ENCODE measurements around the gene TEAD3.

Gene TEAD3

GRCh38 chr6:35474131-35474941 is 22.5 kb downstream of the TEAD3 start:
- DNase-seq: no peak

DNA sequence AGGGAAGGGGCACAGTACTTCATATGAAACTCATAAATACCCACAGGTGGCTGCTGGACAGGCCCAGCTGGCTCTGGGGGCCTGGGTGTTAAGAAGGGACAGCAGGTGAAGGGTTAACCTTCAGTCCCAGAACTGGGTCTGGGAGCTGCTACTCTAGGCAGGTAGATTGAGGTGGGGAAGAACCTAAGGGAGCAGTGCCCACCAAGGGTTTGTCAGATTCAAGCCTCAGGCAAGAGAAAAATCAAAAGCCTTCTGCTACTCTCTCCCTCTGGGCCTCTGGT is 23.1 kb downstream of the TEAD3 start:
- DNase-seq: no peak

DNA sequence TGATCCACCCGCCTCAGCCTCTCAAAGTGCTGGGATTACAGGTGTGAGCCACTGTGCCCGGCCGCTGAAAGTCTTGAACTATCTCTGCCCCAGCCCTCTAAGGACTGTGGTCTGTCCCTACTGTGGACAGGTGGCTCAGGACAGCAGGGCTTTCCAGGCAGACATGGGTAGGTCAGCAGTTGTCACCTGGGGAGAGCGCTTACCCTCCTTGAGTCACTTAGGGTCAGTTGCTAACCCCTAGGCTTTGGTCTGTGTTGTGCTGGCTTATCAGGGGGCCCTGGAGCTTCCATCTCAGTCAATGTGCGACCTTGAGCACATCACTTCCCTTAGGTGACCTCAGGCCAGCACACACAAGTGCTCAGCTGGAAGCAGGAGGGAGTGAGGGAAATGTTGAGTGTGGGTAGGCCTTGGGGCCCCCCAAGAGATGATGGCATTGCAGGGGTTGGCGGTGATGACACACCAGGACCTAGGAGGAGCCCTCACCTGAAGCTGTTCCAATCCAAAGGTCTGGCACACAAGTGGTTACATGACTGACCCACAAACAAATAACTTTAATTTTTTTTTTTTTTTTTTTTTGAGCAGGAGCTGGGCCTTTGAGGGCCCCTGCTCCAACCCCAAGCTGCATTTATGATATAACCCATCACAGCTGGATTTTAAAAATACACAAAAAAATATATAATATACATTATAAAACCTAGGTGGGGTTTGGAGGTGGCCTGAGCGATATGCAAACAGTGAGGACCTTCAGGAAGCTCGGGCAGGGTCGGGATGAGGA is 23.6 kb downstream of the TEAD3 start:
- DNase-seq: no peak

GRCh38 chr6:35471836-35472345 is 25.0 kb downstream of the TEAD3 start:
- DNase-seq: no peak

GRCh38 chr6:35470663-35471120 is 26.2 kb downstream of the TEAD3 start:
- DNase-seq: no peak

GRCh38 chr6:35469751-35470662 is 26.9 kb downstream of the TEAD3 start:
- DNase-seq: no peak

- DNase-seq: no peak
Observed at GRCh38 chr6:35468980-35469750, 27.7 kb downstream of the TEAD3 start.

DNA sequence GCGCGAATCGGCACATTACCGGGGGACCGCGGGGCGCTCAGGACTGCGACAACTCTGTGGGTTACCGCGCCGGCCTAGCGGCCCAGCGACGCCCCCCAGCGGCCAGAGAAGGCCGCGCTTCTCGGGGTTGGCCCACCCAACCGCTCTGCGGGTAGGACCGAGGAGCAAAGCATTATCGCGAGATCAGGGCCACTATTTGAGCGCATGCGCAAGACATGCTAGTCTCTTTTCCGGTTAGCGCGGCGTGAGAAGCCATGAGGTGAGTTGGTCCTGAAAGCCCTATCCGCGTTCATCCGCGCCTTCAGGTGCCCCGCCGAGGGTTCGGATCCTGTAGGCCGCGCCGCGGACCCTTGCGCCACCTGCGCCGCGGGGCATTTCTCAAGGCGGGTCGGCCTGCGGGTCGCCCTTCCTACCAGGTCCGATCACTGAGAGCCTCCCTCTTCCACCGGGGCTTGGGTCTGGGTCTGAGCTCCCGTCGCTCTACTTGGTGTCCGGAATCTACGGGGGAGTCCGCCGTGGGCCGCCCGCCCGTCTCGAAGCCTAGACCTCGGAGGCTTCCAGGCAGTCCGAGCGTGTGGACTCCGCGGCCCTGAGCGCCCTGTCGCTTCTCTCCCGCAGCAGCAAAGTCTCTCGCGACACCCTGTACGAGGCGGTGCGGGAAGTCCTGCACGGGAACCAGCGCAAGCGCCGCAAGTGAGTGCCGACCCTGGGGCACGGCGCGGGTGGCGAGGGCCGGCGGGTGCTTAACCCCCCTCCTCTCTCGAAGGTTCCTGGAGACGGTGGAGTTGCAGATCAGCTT is 28.5 kb downstream of the TEAD3 start, which contains the start of gene RPL10A:
Gene RPL10A, plus strand, starts transcription at position 221 of the 799 bp plus-strand sequence. Its CDS starts 34 bp downstream, at position 255.
- DNase-seq: peak; percentile 89 to 93 (median 92)

- DNase-seq: no peak
Observed at GRCh38 chr6:35465646-35466045, 31.2 kb downstream of the TEAD3 start.

DNA sequence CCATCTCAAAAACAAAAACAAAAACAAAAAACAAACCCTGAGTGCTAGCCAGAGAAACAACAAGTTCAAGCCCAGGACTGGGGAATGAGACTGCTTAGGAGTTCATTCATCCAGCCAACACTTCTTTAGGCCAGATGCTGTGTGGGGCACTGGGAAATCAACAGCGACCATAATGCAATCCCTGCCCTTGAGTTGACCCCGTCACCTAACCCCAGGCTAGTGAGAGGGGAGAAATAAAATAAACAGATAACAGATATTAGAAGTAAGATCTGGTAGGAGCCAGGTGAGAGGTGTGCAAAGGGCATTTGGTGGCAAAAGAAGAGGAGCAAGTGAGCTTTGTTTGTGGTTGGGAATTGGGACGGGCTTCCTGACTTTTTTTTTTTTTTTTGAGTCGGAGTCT is 33.6 kb downstream of the TEAD3 start:
- no peak for DNase-seq

DNA sequence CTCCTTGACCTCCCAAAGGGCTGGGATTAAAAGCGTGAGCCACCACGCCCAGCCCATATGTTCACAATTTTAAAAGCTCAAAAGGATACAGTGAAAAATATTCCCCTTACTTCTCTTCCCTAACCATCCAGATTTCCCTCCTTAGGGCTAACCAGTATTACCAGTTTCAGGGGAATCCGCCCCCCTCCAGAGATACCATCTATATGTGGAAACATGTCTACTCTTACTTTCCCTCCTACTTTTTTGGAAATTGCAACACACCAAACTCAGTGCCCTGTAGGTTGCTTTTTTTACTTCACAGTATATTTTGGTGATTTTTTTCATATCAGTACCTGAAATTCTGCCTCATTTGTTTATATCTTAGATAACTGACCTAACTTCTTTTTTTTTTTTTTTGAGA is 35.6 kb downstream of the TEAD3 start:
- no peak for DNase-seq

DNA sequence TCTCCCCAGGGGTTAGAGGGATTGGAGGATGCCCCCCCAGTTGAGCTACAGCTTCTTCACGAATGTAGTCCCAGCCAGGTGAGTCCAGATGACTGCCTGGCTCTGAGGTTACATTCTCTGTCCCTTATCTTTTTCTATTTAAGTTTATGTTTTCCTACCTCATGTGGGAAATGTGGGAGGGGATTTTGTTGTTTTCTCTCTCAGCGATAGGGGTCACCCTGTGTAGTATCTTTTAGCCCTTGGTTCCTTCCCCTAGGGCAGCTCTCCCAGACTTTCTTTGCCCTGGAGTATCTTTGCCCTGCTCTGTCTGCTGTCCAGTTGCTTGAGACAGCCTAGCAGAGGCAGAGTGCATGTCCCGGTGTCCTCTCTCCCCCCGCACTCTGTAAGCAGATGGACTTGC is 39.0 kb downstream of the TEAD3 start:
- no peak for DNase-seq

- no peak for DNase-seq
Observed at GRCh38 chr6:35454391-35455110, 42.3 kb downstream of the TEAD3 start.

DNA sequence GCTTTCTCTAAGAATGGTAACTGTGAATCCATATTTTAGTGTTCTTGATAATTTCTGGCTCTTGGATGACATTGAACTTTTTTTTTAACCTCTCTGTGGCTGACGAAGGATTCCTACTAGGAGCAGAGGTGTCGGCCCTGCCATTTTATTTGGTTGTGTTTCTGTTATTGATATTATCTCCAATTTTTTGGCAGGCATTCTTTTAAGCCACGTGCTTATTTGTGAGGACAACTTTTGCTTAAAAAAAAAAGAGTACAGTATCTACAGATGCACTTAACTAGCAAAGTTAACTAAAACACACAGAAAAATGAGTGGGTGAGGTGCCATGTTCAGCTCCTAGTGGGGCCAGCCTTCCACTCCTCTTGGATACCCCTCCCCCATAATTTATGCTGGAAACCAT is 43.6 kb downstream of the TEAD3 start:
- no peak for DNase-seq

DNA sequence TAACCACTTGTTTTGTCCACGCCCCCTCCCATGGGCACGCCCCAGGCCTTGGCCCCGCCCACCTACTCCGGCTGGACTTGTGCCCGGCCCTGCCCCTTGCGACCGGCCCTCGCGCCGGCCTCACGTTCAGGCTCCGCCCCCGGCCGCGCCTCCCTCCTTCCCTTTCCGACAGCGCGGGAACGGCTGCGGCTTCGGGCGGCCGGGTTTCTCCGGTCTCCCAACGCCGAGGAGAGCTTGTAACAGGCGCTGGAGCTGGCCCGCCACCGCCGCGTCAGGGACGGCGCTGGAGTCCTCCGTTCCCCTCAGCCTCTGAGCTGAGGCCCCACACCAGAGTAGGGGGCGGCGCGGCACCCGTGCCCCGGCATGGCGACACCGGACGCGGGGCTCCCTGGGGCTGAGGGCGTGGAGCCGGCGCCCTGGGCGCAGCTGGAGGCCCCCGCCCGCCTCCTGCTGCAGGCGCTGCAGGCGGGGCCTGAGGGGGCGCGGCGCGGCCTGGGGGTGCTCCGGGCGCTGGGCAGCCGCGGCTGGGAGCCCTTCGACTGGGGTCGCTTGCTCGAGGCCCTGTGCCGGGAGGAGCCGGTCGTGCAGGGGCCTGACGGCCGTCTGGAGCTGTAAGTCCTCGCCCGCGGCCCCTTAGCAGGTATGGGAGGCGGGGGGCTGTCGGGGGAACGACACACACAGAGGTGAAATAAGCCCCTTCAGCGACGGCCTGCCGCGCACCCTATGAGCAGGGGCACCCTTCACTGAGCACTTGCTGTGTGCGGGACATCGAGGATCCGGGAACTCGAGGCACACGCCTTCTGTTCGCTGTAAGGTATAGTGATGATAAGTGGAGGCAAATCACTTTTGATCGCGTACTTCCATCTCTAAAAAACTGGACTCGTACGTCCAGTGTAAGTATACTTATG is 44.4 kb downstream of the TEAD3 start, which contains the start of gene FANCE:
Gene FANCE, plus strand, starts transcription at position 156 of the 908 bp plus-strand sequence. Its CDS starts 208 bp downstream, at position 364.
- peak; percentile 59 to 90 (median 72) for DNase-seq

DNA sequence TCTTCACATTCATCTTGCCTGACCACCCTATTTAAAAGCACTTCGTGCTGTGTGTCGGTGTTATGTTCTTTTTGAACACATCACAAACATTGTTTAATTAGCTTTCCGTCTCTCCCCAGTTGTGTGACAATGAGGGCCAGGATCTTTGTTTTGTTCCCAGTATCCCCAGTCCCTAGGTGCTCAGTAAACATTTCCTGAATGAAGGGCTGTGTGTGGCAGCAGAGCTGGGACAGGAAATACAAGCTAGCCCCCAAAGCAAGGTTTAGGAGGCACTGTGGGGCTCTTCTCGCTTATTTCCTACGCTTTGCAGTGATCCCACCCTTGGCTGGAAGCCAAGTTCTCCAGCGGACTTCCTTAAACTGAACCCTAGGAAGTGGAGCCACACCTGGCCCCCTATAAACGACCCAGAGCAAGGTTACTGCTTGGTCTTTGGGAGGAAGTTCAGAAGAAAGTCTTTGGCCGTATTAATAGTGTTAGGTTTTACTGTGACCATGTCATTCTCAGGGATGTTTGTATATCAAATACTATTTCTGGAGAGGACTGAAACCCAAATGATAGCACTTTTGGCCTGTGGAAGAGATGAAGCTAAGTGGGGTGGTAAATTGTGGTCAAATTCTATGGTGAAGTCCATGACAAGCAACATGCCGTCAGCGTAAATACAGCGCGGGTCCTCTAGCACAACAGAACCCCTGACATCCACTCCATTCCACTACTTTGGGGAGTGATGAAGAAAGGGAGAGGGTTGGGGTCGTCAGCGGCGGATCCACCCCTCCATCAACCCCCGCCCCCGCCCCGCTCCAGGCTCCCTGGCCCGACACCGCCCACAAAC is 45.3 kb downstream of the TEAD3 start:
- DNase-seq: no peak

GRCh38 chr6:35449287-35449881 is 47.5 kb downstream of the TEAD3 start:
- peak in 1 of 4 experiments; percentile 11 for DNase-seq

DNA sequence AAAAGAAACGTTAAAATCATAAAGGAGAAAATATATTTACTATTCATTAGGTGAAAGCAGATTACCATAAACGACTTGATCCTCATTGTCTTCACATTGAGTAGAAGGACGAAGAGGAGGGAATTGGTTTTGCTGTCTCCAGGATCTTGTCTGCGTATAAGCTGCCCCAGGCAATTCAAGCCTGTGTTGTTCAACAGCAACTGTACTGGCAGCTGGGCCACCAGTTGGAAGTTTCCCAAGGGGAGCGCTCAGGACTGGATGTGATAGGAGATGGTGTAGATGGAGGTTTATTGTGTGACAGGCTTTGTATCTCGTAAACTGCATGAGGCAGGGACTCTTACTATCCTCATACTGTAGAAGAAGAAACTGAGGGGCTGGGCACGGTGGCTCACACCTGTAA is 48.7 kb downstream of the TEAD3 start:
- no peak for DNase-seq

All from activated CD4-positive, CD25-positive, alpha-beta regulatory T cell (primary cell).